Naive B cell (primary cell): ENCODE results near the gene TAS1R2. TPM values are rescaled to one million over a fixed set of nuclear protein-coding genes. Genes with fewer than 3 reads are reported as not detected.
"Not testable (repeated sequence)": the region's sequence is repeated elsewhere in the genome, so short reads cannot be mapped to it uniquely, and the experiment has no call there.

Experiments used
- ATAC-seq, 2 donors: fragments of 150-1000 bp; cut with Tn5 transposase; 2 replicates each; pipeline ENCODE4 v1.10.0; 2021; ENCODE audit warnings: low read depth in 2 of 2, mild to moderate bottlenecking in 2 of 2, moderate library complexity in 2 of 2
- DNase-seq: peaks from one replicate; pipeline ENCODE4 v3.0.0; 2022
- H3K27ac Mint-ChIP-seq, 6 donors: one replicate each; pipeline ENCODE4 v1.8.0; 2020 to 2022; ENCODE audit warnings: mild to moderate bottlenecking in 6 of 6, mixed read lengths in 6 of 6, moderate library complexity in 5 of 6, inconsistent platforms in 2 of 6
- H3K27me3 Mint-ChIP-seq, 3 donors: one replicate each; pipeline ENCODE4 v1.8.0; 2021 to 2022; ENCODE audit warnings: mixed read lengths in 3 of 3, mild to moderate bottlenecking in 1 of 3
- H3K36me3 Mint-ChIP-seq, 2 donors: one replicate each; pipeline ENCODE4 v1.8.0; 2020 to 2022; ENCODE audit warnings: mixed read lengths in 2 of 2, inconsistent platforms in 1 of 2, mild to moderate bottlenecking in 1 of 2
- H3K4me1 Mint-ChIP-seq, 3 donors: one replicate each; pipeline ENCODE4 v1.8.0; 2020 to 2022; ENCODE audit warnings: mixed read lengths in 3 of 3, inconsistent platforms in 1 of 3, mild to moderate bottlenecking in 1 of 3, moderate library complexity in 1 of 3
- H3K4me3 Mint-ChIP-seq, 8 donors: one replicate each; pipeline ENCODE4 v1.8.0; 2020 to 2022; ENCODE audit warnings: mild to moderate bottlenecking in 8 of 8, mixed read lengths in 8 of 8, moderate library complexity in 8 of 8, inconsistent platforms in 2 of 8
- H3K9me3 Mint-ChIP-seq, 7 donors: one replicate each; pipeline ENCODE4 v1.8.0; 2020 to 2022; ENCODE audit warnings: mixed read lengths in 7 of 7, mild to moderate bottlenecking in 5 of 7, inconsistent platforms in 2 of 7, moderate library complexity in 1 of 7
- polyA plus RNA-seq, 6 donors: library from polyadenylated mRNA; unstranded; fragments of 300-500 nt; fragmentation: Illumina TruSeq; gene quantifications; one replicate each; pipeline ENCODE4 v1.2.3, GENCODE V29; 2021; ENCODE audit warnings: low read depth in 6 of 6

Gene TAS1R2
- polyA plus RNA-seq, 6 donors from 2014 or later = not detected

DNA sequence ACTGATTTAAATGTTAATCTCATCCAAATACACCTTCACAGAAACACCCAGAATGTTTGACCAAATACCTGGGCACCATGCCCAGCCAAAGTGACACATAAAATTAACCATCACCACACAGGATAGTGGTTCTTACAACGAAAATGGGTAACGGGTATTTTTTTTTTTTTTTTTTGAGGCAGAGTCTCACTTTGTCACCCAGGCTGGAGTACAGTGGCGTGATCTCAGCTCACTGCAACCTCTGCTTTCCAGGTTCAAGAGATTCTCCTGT is 11.1 kb upstream of the TAS1R2 start:
- not testable (repeated sequence) for H3K4me1 Mint-ChIP-seq, DNase-seq, H3K9me3 Mint-ChIP-seq, H3K4me3 Mint-ChIP-seq, H3K36me3 Mint-ChIP-seq, ATAC-seq, H3K27ac Mint-ChIP-seq
- H3K27me3 Mint-ChIP-seq = peaks cover 0 to 17% (median 5%) of the 10 kb centered on the region in 3 donors

DNA sequence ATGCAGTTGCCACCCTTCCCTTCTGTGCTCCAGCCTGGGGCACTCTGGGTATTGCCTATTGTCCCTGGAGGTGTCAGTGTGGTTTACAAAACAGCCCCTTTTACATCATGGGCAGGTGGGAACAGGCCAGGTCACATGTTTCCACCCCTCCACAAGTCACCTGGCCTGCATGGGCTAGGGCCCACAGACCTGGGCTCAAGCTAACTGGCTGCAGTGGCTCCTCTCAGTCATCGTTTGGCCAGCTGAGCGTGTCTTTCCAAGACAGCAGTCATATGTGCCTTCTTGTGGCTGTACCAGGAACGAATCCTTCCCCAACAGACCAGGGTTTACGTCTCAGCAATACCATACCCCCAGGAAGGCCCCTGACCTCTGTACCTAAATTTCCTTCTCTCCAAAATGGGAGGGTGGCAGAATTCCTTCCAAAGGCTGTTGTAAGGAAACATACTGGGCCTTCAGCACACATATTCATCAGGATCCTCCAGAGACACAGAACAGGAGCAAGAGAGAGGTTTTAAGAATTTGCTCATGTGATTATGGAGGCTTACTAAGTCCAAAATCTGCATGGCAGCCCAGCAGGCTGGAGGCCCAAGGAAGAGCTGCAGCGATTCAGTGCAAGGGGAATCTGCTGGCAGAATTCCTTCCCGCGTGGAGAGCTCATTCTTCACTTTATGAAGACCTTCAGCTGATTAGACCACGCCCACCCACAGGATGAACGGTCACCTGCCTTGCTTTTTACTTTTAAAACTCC is 10.6 kb upstream of the TAS1R2 start:
- ATAC-seq = no peak

DNA sequence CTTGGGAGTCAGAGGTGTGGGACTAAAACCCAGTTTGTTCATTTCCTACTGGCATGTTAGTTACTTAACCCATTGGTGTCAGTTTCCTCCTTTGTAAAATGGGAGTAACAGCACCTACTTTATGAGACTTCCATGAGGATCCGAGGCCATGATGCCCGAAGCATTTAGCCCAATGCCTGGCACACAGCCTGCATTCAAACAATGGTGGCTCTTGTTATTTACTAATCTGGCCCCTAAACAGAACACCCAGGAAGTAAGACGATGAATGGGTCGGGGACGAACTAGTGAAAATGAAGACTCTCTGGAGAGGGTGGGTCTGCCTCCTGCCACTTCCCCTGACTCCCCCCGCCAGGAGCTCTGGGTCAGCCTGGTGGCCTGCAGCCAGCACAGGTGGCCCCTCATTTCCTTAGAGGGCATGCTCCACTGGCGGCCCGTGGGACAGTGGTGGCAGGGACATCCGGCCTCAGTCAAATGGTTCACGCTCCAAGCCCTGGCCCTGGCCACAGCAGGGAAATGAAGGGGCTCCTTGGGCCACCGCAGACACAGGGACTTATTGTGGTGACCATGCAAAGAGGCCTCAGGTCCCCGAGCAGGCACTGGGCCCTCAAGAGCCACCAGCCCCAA is 9.5 kb upstream of the TAS1R2 start:
- DNase-seq = no peak
- no peaks in the 10 kb centered on the region for H3K36me3 Mint-ChIP-seq
- H3K27ac Mint-ChIP-seq = peak overlapping the region in 1 of 6 donors; percentile 22
- no peaks in the 10 kb centered on the region for H3K4me1 Mint-ChIP-seq
- H3K4me3 Mint-ChIP-seq = no peak overlapping the region
- no peak for ATAC-seq
- H3K9me3 Mint-ChIP-seq = no peaks in the 10 kb centered on the region
- H3K27me3 Mint-ChIP-seq = peaks cover 0 to 24% (median 5%) of the 10 kb centered on the region in 3 donors

More for the DNA sequence above, 10.6 kb upstream of the TAS1R2 start:
- no peak for DNase-seq
- no peaks in the 10 kb centered on the region for H3K4me1 Mint-ChIP-seq
- no peaks in the 10 kb centered on the region for H3K36me3 Mint-ChIP-seq
- H3K9me3 Mint-ChIP-seq = no peaks in the 10 kb centered on the region
- no peak overlapping the region for H3K4me3 Mint-ChIP-seq
- H3K27me3 Mint-ChIP-seq = peaks cover 0 to 21% (median 5%) of the 10 kb centered on the region in 3 donors
- H3K27ac Mint-ChIP-seq = no peak overlapping the region

DNA sequence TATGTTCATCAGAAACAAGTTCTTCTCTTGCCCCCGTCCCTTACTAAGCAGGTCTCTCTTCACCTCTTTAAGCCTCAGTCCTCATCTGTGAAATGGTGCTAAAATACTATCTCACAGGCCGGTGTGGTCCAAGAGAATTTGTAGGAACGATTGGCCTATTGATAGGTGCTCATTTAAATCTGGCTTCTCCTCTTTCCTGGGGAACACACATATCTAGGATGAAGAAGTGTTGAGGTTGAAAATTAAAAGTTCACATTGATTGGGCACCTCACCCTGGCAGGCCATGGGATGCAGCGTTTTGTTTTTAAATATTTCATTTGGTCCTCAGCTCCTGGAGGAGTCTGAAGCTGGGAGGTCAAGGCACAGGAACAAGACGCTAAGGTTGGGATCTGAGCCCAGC is 8.9 kb upstream of the TAS1R2 start:
- no peaks in the 10 kb centered on the region for H3K4me1 Mint-ChIP-seq
- H3K27ac Mint-ChIP-seq = no peak overlapping the region
- ATAC-seq = no peak
- DNase-seq = no peak
- peaks cover 0 to 25% (median 5%) of the 10 kb centered on the region in 3 donors for H3K27me3 Mint-ChIP-seq
- H3K4me3 Mint-ChIP-seq = no peak overlapping the region
- H3K9me3 Mint-ChIP-seq = no peaks in the 10 kb centered on the region
- no peaks in the 10 kb centered on the region for H3K36me3 Mint-ChIP-seq

DNA sequence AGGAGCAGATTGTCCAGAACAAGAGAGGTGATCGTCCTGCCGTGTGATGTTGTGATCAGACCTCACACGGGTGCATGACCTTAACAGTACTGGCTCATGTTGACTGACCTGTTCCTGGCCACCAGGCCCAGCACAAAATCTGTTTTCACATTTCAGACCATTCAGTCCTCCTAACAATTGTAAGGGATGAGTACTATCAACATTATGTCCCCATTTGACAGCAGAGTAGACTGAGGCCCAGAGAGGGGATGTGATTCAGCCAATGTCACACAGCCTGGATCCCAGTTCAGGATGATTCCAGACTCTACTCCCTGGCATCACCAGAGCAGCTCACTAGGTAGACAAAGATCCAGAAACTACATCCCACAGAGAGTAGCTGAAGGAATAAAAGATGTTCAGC is 7.4 kb upstream of the TAS1R2 start:
- ATAC-seq = no peak
- DNase-seq = no peak
- Mint-ChIP-seq H3K4me1 (no peaks in the 10 kb centered on the region), H3K27ac (peak overlapping the region in 1 of 6 donors; percentile 61), H3K27me3 (peaks cover 0 to 34% (median 10%) of the 10 kb centered on the region in 3 donors), H3K36me3 (no peaks in the 10 kb centered on the region), H3K9me3 (no peaks in the 10 kb centered on the region), H3K4me3 (no peak overlapping the region)

DNA sequence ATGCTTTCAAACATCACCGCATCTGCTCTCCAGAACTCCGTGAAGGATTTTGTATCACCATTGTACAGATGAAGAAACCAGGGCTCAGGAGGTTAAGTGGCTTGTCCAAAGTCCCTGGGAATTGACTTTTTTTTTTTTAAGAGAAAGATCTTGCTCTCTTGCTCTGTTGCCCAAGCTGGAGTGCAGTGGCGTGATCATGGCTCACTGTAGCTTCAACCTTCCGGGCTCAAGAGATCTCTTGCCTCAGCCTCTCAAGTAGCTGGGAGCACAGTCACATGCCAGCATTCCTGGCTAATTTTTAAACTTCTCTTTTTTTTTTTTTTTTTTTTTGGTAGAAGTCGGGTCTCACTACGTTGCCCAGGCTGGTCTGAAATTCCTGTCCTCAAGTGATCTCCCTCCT is 6.9 kb upstream of the TAS1R2 start:
- no peak for ATAC-seq
- H3K27ac Mint-ChIP-seq = peak overlapping the region in 2 of 6 donors; percentile 43 to 61

DNA sequence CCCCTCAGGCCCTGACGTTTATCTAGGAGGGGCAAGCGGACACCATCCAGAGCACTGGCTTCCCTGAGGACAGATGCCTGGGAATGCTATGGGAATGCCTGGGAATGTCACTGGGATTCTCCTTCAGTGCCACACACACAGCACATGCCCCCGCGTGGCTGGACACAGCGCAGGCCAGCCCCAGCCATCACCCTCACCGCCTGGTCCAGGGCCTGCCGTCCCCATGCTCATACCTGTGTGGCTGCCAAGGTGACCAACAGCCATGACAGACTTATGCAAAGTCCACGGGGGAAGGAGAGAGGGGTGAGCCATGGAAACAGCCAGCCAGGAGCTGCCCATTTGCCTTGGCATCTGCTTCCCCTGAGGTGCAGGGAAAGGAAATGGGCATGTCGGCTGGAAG is 5.7 kb upstream of the TAS1R2 start:
- Mint-ChIP-seq H3K36me3 (no peaks in the 10 kb centered on the region), H3K9me3 (no peaks in the 10 kb centered on the region), H3K4me1 (no peaks in the 10 kb centered on the region), H3K27me3 (peaks cover 0 to 36% (median 11%) of the 10 kb centered on the region in 3 donors), H3K4me3 (no peak overlapping the region), H3K27ac (no peak overlapping the region)
- DNase-seq (no peak), ATAC-seq (no peak)

More for the DNA sequence above, 6.9 kb upstream of the TAS1R2 start:
- no peak overlapping the region for H3K4me3 Mint-ChIP-seq
- peaks cover 0 to 36% (median 11%) of the 10 kb centered on the region in 3 donors for H3K27me3 Mint-ChIP-seq
- H3K4me1 Mint-ChIP-seq = no peaks in the 10 kb centered on the region
- DNase-seq = no peak
- H3K36me3 Mint-ChIP-seq = no peaks in the 10 kb centered on the region
- H3K9me3 Mint-ChIP-seq = no peaks in the 10 kb centered on the region

DNA sequence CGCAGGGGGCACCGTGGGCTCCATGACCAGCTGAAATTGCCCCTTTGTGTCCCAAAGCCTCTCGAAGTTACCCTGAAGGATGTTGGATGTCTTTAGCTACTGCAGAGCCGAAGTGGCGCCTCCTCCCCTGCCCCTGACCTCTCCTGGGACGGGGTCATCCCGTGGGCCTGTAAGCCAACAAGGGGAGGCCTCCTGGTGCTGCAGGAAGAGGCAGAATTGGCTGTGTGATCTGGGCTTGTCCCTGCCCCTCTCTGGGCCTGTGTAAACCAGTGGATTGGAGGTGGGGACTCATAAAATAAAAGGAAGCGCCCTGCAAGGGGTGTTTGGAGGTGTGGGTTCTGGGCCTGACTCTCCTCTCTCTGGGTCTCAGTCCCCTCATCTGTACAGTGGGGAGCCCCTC is 2.1 kb upstream of the TAS1R2 start:
- H3K9me3 Mint-ChIP-seq = no peaks in the 10 kb centered on the region
- no peak overlapping the region for H3K4me3 Mint-ChIP-seq
- DNase-seq (no peak), ATAC-seq (no peak)
- no peak overlapping the region for H3K27ac Mint-ChIP-seq
- H3K27me3 Mint-ChIP-seq = peaks cover 0 to 25% (median 7%) of the 10 kb centered on the region in 3 donors
- no peaks in the 10 kb centered on the region for H3K36me3 Mint-ChIP-seq
- H3K4me1 Mint-ChIP-seq = no peaks in the 10 kb centered on the region

DNA sequence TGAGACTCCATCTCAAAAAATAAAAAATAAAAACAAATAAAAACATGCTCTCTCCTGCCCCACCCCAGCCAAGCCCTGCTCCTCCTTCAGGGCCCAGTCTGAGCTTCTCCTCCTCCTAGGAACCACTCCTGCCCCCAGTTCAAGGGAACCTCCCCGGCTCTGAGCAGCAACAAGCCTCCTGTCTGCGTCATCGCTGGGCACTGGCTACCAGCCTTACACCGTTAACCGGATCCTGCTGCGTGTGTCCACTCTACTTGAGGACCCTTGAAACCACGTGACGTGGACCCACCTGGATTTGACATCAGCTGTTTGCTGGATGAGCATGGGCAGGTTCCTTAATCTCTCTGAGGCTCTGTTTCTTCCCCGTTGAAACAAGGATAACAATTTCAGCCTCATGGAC is 1.6 kb upstream of the TAS1R2 start:
- Mint-ChIP-seq H3K36me3 (peaks cover 0 to 2% of the 10 kb centered on the region in 2 donors), H3K9me3 (peaks cover 0 to 2% (median 0%) of the 10 kb centered on the region in 7 donors), H3K27me3 (peaks cover 0 to 26% (median 10%) of the 10 kb centered on the region in 3 donors), H3K27ac (no peak overlapping the region), H3K4me1 (no peaks in the 10 kb centered on the region), H3K4me3 (no peak overlapping the region)
- DNase-seq = no peak
- ATAC-seq = no peak

DNA sequence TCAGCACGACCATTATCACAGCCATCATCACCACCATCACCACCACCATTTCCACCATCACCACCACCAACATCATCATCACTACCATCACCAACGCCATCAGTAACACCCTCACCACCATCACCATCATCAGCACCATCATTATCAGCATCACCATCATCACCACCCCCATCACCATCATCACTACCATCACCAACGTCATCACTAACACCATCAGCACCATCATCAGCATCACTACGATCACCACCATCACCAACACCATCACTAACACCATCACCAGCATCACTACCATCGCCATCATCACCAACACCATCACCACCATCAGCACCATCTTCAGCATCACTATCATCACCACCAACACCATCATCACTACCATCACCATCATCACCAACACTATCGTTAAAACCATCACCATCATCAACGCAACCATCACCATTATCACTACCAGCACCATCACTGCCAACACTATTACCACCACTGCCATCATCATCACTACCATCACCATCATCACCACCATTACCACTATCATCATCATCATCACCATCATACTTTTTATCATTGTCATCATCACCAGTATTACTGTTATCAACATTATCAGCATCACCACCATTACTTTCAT is 1.3 kb downstream of the TAS1R2 start:
- Mint-ChIP-seq H3K4me1 (no peaks in the 10 kb centered on the region), H3K36me3 (peaks cover 0 to 9% of the 10 kb centered on the region in 2 donors), H3K4me3 (no peak overlapping the region), H3K27me3 (peaks cover 0 to 23% (median 19%) of the 10 kb centered on the region in 3 donors), H3K9me3 (peaks cover 0 to 6% (median 3%) of the 10 kb centered on the region in 7 donors), H3K27ac (no peak overlapping the region)
- no peak for DNase-seq
- ATAC-seq = no peak

DNA sequence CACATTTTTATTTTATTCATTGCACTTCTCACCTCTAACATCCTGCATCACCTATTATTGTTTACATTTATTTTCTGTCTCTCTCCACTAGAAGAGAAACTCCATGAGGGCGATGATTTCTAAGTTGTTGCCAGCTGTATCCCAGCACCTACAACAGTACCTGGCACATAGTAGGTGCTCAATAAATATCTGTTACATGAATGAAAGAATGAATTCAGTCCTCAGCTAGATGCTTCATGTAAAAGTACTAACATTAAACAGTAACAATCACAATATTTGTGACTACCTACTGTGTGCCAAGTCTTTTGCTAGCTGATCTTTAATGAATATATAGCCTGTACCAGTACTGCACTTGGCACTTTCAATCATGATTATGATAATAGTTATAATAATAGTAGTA is 3.0 kb downstream of the TAS1R2 start:
- ATAC-seq (no peak), DNase-seq (no peak)
- peaks cover 0 to 13% (median 13%) of the 10 kb centered on the region in 3 donors for H3K27me3 Mint-ChIP-seq
- no peaks in the 10 kb centered on the region for H3K4me1 Mint-ChIP-seq
- no peak overlapping the region for H3K27ac Mint-ChIP-seq
- H3K4me3 Mint-ChIP-seq = no peak overlapping the region
- H3K36me3 Mint-ChIP-seq = peaks cover 0 to 9% of the 10 kb centered on the region in 2 donors
- peaks cover 0 to 6% (median 3%) of the 10 kb centered on the region in 7 donors for H3K9me3 Mint-ChIP-seq

DNA sequence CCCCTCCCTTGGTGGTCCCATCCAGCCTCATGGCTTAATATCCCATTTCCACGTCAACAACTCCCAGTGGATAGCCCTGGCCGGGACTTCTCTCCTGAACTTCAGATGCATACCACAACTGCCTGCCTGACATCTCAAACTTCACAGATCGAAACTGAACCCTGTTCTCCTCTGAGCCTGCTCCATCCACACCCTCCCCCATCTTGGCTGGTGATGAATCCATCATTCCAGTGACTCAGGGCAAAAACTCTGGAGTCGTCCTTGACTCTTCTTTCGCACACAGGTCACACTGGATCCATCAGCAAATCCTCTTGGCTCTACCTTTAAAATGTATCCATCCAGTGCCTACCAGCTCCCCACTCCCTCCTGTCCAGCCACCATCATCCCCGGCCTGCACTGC is 3.9 kb downstream of the TAS1R2 start:
- Mint-ChIP-seq H3K9me3 (peaks cover 0 to 6% (median 3%) of the 10 kb centered on the region in 7 donors), H3K4me3 (no peak overlapping the region), H3K27me3 (peaks cover 0 to 13% (median 13%) of the 10 kb centered on the region in 3 donors), H3K36me3 (peaks cover 0 to 9% of the 10 kb centered on the region in 2 donors), H3K27ac (no peak overlapping the region), H3K4me1 (no peaks in the 10 kb centered on the region)
- ATAC-seq (no peak), DNase-seq (no peak)

DNA sequence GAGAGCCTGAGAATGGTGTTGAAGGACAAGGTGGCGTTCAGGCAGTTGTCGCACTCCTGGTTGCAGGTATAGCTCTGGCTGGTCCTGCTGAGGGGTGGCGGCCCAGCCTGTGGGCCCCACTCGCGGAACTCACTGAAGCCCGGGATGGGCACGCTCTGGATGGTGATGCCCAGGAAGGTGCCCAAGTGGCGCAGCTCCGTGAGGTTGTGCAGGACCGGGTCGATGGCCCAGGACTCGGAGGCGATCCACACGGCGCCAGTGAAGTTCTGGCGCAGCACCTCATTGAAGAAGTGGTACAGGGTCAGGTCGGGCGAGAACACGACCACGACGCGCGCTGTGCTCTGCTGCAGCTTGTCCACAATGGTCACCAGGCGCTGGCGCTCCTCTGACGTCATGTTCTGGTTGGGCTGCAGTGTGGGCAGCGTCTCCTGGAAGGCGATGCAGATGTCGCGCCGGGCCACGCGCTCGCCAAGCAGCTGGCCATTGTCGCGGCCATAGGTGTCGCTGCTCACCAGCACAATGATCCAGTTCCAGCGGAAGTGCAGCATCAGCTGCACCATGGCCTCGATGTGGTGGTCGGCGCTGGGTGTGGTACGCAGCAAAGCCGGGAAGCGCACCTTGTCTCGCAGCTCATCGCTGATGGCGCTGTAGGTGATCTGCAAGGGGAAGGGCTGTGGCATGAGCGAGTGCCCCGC is 5.0 kb downstream of the TAS1R2 start:
- ATAC-seq = no peak
- Mint-ChIP-seq H3K36me3 (peaks cover 0 to 9% of the 10 kb centered on the region in 2 donors), H3K4me1 (no peaks in the 10 kb centered on the region), H3K9me3 (peaks cover 0 to 6% (median 3%) of the 10 kb centered on the region in 7 donors), H3K27ac (no peak overlapping the region), H3K27me3 (peaks cover 0 to 13% (median 13%) of the 10 kb centered on the region in 3 donors), H3K4me3 (no peak overlapping the region)
- DNase-seq = no peak
